ENCODE data around the gene GTF2H1.

DNA sequence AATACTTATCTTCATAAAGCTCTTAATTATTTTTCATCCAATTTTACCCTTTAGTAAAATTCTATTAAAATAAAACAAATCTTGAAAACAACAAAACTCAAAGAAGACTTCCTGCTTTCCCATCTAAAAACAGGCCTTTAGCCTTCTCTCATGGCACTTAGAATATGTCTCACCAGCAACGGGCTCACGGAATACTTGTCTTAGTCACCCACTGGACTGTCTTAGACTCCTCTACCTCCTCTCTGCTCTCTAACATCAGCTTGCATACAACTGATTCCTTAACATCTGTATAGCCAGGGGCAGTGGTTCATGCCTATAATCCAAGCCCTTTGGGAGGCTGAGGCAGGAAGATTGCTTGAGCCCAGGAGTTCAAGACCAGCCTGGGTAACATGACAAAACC is 14.1 kb upstream of the GTF2H1 start:
- TF ChIP-seq, protein P1, sequence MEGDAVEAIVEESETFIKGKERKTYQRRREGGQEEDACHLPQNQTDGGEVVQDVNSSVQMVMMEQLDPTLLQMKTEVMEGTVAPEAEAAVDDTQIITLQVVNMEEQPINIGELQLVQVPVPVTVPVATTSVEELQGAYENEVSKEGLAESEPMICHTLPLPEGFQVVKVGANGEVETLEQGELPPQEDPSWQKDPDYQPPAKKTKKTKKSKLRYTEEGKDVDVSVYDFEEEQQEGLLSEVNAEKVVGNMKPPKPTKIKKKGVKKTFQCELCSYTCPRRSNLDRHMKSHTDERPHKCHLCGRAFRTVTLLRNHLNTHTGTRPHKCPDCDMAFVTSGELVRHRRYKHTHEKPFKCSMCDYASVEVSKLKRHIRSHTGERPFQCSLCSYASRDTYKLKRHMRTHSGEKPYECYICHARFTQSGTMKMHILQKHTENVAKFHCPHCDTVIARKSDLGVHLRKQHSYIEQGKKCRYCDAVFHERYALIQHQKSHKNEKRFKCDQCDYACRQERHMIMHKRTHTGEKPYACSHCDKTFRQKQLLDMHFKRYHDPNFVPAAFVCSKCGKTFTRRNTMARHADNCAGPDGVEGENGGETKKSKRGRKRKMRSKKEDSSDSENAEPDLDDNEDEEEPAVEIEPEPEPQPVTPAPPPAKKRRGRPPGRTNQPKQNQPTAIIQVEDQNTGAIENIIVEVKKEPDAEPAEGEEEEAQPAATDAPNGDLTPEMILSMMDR (IDR thresholded peaks at IDR 0.05) = no peak
- no peak for TF ChIP-seq POLR2A (IDR thresholded peaks at IDR 0.05)

All from testis (tissue), 2 donors.